Measurements from ENCODE around the gene KLHL3. TPM values are rescaled to one million over a fixed set of nuclear protein-coding genes. Genes with fewer than 3 reads are reported as not detected.

The KLHL3 gene
- total and polyA plus RNA-seq, 2 experiments from 2014 or later = 4.9 to 10.8 TPM

- H3K4me3 Mint-ChIP-seq = no peak overlapping the region
- H3K27ac Mint-ChIP-seq = no peak overlapping the region
- Histone ChIP-seq H3K36me3 (ENCODE audit: insufficient read depth) (peaks cover 4% of the 10 kb centered on the region; the same call in 1 of the 2 replicates), H3K79me2 (replicated peaks; ENCODE audit: insufficient read depth) (no peaks in the 10 kb centered on the region), H3K4me3 (no peak overlapping the region), H3K4me2 (no peak overlapping the region), H3K27me3 (ENCODE audit: insufficient read depth) (no peaks in the 10 kb centered on the region), H2AFZ (no peak overlapping the region), H3K4me1 (ENCODE audit: insufficient read depth) (no peaks in the 10 kb centered on the region), H3F3A (replicated peaks; ENCODE audit: low read depth) (no peaks in the 10 kb centered on the region), H3K27ac (ENCODE audit: low read depth) (no peak overlapping the region), H3K9me2 (ENCODE audit: insufficient read depth) (no peaks in the 10 kb centered on the region), H4K20me1 (replicated peaks; ENCODE audit: insufficient read depth) (no peaks in the 10 kb centered on the region)
- H3K9me3 Mint-ChIP-seq = no peaks in the 10 kb centered on the region
- H3K27me3 Mint-ChIP-seq (ENCODE audit: insufficient read depth, low read depth, poor library complexity) = peaks cover 6% of the 10 kb centered on the region
- TF ChIP-seq ZNF331 (CRISPR knock-in tag; IDR thresholded peaks at IDR 0.05; ENCODE audit: low read depth) (no peak), EZH2phosphoT487 (IDR thresholded peaks at IDR 0.05; ENCODE audit: unreplicated experiment) (no peak), JUNB (IDR thresholded peaks at IDR 0.05; ENCODE audit: unreplicated experiment) (no peak), NANOG (IDR thresholded peaks at IDR 0.05; ENCODE audit: borderline replicate concordance) (no peak), CREB1 (CRISPR knock-in tag; IDR thresholded peaks at IDR 0.05; ENCODE audit: low read depth) (no peak), POLR2AphosphoS5 (IDR thresholded peaks at IDR 0.05; ENCODE audit: low read depth) (no peak), EZH2 (IDR thresholded peaks at IDR 0.05; ENCODE audit: low read depth, unreplicated experiment) (no peak), CTCF (conservative IDR thresholded peaks at IDR 0.05; ENCODE audit: low read depth in 2 of 2) (no peak), ZNF114 (CRISPR knock-in tag; IDR thresholded peaks at IDR 0.05) (no peak), ZNF462 (CRISPR knock-in tag; IDR thresholded peaks at IDR 0.05) (no peak)
- TF ChIP-seq, protein P1, sequence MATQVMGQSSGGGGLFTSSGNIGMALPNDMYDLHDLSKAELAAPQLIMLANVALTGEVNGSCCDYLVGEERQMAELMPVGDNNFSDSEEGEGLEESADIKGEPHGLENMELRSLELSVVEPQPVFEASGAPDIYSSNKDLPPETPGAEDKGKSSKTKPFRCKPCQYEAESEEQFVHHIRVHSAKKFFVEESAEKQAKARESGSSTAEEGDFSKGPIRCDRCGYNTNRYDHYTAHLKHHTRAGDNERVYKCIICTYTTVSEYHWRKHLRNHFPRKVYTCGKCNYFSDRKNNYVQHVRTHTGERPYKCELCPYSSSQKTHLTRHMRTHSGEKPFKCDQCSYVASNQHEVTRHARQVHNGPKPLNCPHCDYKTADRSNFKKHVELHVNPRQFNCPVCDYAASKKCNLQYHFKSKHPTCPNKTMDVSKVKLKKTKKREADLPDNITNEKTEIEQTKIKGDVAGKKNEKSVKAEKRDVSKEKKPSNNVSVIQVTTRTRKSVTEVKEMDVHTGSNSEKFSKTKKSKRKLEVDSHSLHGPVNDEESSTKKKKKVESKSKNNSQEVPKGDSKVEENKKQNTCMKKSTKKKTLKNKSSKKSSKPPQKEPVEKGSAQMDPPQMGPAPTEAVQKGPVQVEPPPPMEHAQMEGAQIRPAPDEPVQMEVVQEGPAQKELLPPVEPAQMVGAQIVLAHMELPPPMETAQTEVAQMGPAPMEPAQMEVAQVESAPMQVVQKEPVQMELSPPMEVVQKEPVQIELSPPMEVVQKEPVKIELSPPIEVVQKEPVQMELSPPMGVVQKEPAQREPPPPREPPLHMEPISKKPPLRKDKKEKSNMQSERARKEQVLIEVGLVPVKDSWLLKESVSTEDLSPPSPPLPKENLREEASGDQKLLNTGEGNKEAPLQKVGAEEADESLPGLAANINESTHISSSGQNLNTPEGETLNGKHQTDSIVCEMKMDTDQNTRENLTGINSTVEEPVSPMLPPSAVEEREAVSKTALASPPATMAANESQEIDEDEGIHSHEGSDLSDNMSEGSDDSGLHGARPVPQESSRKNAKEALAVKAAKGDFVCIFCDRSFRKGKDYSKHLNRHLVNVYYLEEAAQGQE (IDR thresholded peaks at IDR 0.05; ENCODE audit: unreplicated experiment) = no peak
- TF ChIP-seq, protein P2, sequence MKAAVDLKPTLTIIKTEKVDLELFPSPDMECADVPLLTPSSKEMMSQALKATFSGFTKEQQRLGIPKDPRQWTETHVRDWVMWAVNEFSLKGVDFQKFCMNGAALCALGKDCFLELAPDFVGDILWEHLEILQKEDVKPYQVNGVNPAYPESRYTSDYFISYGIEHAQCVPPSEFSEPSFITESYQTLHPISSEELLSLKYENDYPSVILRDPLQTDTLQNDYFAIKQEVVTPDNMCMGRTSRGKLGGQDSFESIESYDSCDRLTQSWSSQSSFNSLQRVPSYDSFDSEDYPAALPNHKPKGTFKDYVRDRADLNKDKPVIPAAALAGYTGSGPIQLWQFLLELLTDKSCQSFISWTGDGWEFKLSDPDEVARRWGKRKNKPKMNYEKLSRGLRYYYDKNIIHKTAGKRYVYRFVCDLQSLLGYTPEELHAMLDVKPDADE (IDR thresholded peaks at IDR 0.05) = no peak
- peaks cover 15% of the 10 kb centered on the region for H3K4me1 Mint-ChIP-seq
- DNase-seq (ENCODE audit: low spot score) = no peak
- H3K36me3 Mint-ChIP-seq (ENCODE audit: low read depth) = peaks cover 46% of the 10 kb centered on the region
- ATAC-seq = no peak
Measured at GRCh38 chr5:137693307-137693950, 42.5 kb downstream of the KLHL3 start.

Data from GM23338 (cell line).